IMR-90 (cell line): ENCODE measurements around the gene DCTN5. TPM values are rescaled to one million over a fixed set of nuclear protein-coding genes. Genes with fewer than 3 reads are reported as not detected.

Source experiments
- ATAC-seq: fragments of 200-7000 bp; cut with Tn5 transposase; 2 replicates; pipeline ENCODE4 v1.9.1; 2020; ENCODE audit warnings: low read depth, mild to moderate bottlenecking, moderate library complexity
- BruUV-seq: library from RNA; stranded (reverse); fragments of 400-500 nt; replicated peaks from 2 replicates; lab custom pipeline; 2021; lab: Mats Ljungman, UMichigan
- CTCF ChIA-PET: fragments of 300-600 bp; formaldehyde crosslinking; extraction: SDS; loops from one replicate; lab custom pipeline; 2021; ENCODE audit warnings: antibody characterized with exemption; lab: Yijun Ruan, JAX
- POLR2A ChIA-PET: fragments of 300-600 bp; sonication (Branson Sonifier 250); formaldehyde crosslinking; loops from one replicate; lab custom pipeline; 2022; ENCODE audit warnings: antibody characterized with exemption; ENCODE audit not compliant: unreplicated experiment; lab: Charles Lee
- DNase-seq: peaks from one replicate; pipeline ENCODE4 v3.0.0; 2013
- H2AFZ ChIP-seq: replicated peaks from 2 replicates; pipeline ENCODE3; 2013; ENCODE audit warnings: low read length, mild to moderate bottlenecking; ENCODE audit not compliant: poor library complexity
- H2AK5ac ChIP-seq: 2 replicates; pipeline ENCODE4 v1.6.1; 2013; ENCODE audit warnings: low read depth, low read length, inconsistent platforms
- H2AK9ac ChIP-seq: replicated peaks from 2 replicates; pipeline ENCODE3; 2013; ENCODE audit warnings: mild to moderate bottlenecking, low read depth, low read length, moderate library complexity; ENCODE audit not compliant: poor library complexity
- H2BK120ac ChIP-seq: 2 replicates; pipeline ENCODE4 v1.6.1; 2013; ENCODE audit warnings: low read depth, low read length, inconsistent platforms
- H2BK15ac ChIP-seq: 3 replicates; pipeline ENCODE4 v1.6.1; 2013; ENCODE audit warnings: low read depth, low read length, inconsistent platforms
- H2BK20ac ChIP-seq: 2 replicates; pipeline ENCODE4 v1.6.1; 2013; ENCODE audit warnings: low read depth, mild to moderate bottlenecking, inconsistent platforms, low read length, moderate library complexity
- H2BK5ac ChIP-seq: 2 replicates; pipeline ENCODE4 v1.6.1; 2013; ENCODE audit warnings: mild to moderate bottlenecking, low read depth, low read length, inconsistent platforms; ENCODE audit not compliant: poor library complexity, severe bottlenecking
- H3K14ac ChIP-seq: replicated peaks from 2 replicates; pipeline ENCODE4 v1.6.1; 2013; ENCODE audit warnings: low read depth, low read length, inconsistent platforms
- H3K18ac ChIP-seq: 2 replicates; pipeline ENCODE4 v1.6.1; 2013; ENCODE audit warnings: low read depth, low read length, control low read depth
- H3K23ac ChIP-seq: 2 replicates; pipeline ENCODE4 v1.6.1; 2013; ENCODE audit warnings: low read depth, low read length, inconsistent platforms
- H3K27ac ChIP-seq: 2 replicates; pipeline ENCODE4 v1.5.1; 2013; ENCODE audit warnings: mild to moderate bottlenecking, control low read depth, low read length; ENCODE audit not compliant: insufficient read depth
- H3K27me3 ChIP-seq: 2 replicates; pipeline ENCODE4 v1.6.1; 2013; ENCODE audit warnings: low read length; ENCODE audit not compliant: control insufficient read depth, insufficient read depth
- H3K36me3 ChIP-seq: 2 replicates; pipeline ENCODE4 v1.6.1; 2013; ENCODE audit warnings: low read length, mixed read lengths; ENCODE audit not compliant: control insufficient read depth, insufficient read depth
- H3K4ac ChIP-seq: 2 replicates; pipeline ENCODE4 v1.6.1; 2013; ENCODE audit warnings: low read depth, low read length, inconsistent platforms
- H3K4me1 ChIP-seq: 2 replicates; pipeline ENCODE4 v1.6.1; 2013; ENCODE audit warnings: low read length, mixed read lengths; ENCODE audit not compliant: control insufficient read depth, insufficient read depth
- H3K4me2 ChIP-seq: 2 replicates; pipeline ENCODE4 v1.6.1; 2013; ENCODE audit warnings: low read depth, mild to moderate bottlenecking, control low read depth, low read length, moderate library complexity
- H3K4me3 ChIP-seq: 2 replicates; pipeline ENCODE4 v1.5.1; 2013; ENCODE audit warnings: low read depth, mild to moderate bottlenecking, control low read depth, low read length, moderate library complexity; ENCODE audit not compliant: insufficient read depth
- H3K56ac ChIP-seq: 2 replicates; pipeline ENCODE4 v1.6.1; 2013; ENCODE audit warnings: low read length, inconsistent platforms; ENCODE audit not compliant: insufficient read depth; ENCODE audit errors: extremely low read depth
- H3K79me1 ChIP-seq, 2 experiments: 2 replicates each; pipeline ENCODE4 v1.6.1; 2013; ENCODE audit warnings: low read length in 2 of 2, inconsistent platforms in 1 of 2, low read depth in 1 of 2
- H3K9ac ChIP-seq: 2 replicates; pipeline ENCODE4 v1.6.1; 2013; ENCODE audit warnings: low read depth, low read length, control low read depth
- H3K9me1 ChIP-seq: 2 replicates; pipeline ENCODE4 v1.6.1; 2013; ENCODE audit warnings: low read length, inconsistent platforms; ENCODE audit not compliant: insufficient read depth
- H3K9me3 ChIP-seq: 2 replicates; pipeline ENCODE4 v1.6.1; 2013; ENCODE audit warnings: low read length; ENCODE audit not compliant: control insufficient read depth, insufficient read depth
- H4K20me1 ChIP-seq: 2 replicates; pipeline ENCODE4 v1.6.1; 2013; ENCODE audit warnings: low read length, inconsistent platforms; ENCODE audit not compliant: insufficient read depth
- H4K5ac ChIP-seq: 2 replicates; pipeline ENCODE4 v1.6.1; 2013; ENCODE audit warnings: mild to moderate bottlenecking, low read depth, low read length, control low read depth
- H4K8ac ChIP-seq, 2 experiments: 2 replicates each; pipeline ENCODE4 v1.6.1; 2013; ENCODE audit warnings: low read depth in 2 of 2, low read length in 2 of 2, control low read depth in 1 of 2, inconsistent platforms in 1 of 2
- H4K91ac ChIP-seq: 2 replicates; pipeline ENCODE4 v1.6.1; 2013; ENCODE audit warnings: low read depth, low read length, inconsistent platforms; ENCODE audit not compliant: insufficient read depth
- BHLHE40 ChIP-seq: fragments of 150-350 bp; IDR thresholded peaks from 2 replicates; pipeline ENCODE4 v1.6.1; 2016; ENCODE audit warnings: mild to moderate bottlenecking, low read depth, low read length
- CEBPB ChIP-seq: IDR thresholded peaks from 2 replicates; pipeline ENCODE4 v1.6.1; 2012; ENCODE audit warnings: low read depth, low read length, improper control_type of control experiment
- CHD1 ChIP-seq: IDR thresholded peaks from 2 replicates; pipeline ENCODE4 v1.6.1; 2012; ENCODE audit warnings: low read depth, low read length, improper control_type of control experiment
- CTCF ChIP-seq: conservative IDR thresholded peaks from 2 replicates; pipeline ENCODE4 v1.5.1; 2012; ENCODE audit warnings: mild to moderate bottlenecking, low read depth, low read length, improper control_type of control experiment
- FOS ChIP-seq: fragments of 150-350 bp; IDR thresholded peaks from 2 replicates; pipeline ENCODE4 v1.6.1; 2016; ENCODE audit warnings: low read depth, low read length
- MAFK ChIP-seq: IDR thresholded peaks from 2 replicates; pipeline ENCODE4 v1.6.1; 2012; ENCODE audit warnings: low read depth, low read length, improper control_type of control experiment
- MAZ ChIP-seq: IDR thresholded peaks from 2 replicates; pipeline ENCODE4 v1.6.1; 2012; ENCODE audit warnings: low read depth, mild to moderate bottlenecking, low read length, improper control_type of control experiment, moderate library complexity, borderline replicate concordance
- MXI1 ChIP-seq: IDR thresholded peaks from 2 replicates; pipeline ENCODE4 v1.6.1; 2012; ENCODE audit warnings: low read depth, mild to moderate bottlenecking, low read length, moderate library complexity, borderline replicate concordance
- NFE2L2 ChIP-seq: fragments of 150-350 bp; IDR thresholded peaks from 2 replicates; pipeline ENCODE4 v1.6.1; 2016; ENCODE audit warnings: low read depth, mild to moderate bottlenecking, low read length
- POLR2A ChIP-seq: IDR thresholded peaks from 2 replicates; pipeline ENCODE4 v1.6.1; 2012; ENCODE audit warnings: mild to moderate bottlenecking, low read depth, low read length
- RAD21 ChIP-seq: IDR thresholded peaks from 2 replicates; pipeline ENCODE4 v1.6.1; 2012; ENCODE audit warnings: low read length, improper control_type of control experiment
- RCOR1 ChIP-seq: IDR thresholded peaks from 2 replicates; pipeline ENCODE4 v1.6.1; 2012; ENCODE audit warnings: mild to moderate bottlenecking, low read length, improper control_type of control experiment; ENCODE audit not compliant: insufficient replicate concordance
- RFX5 ChIP-seq: IDR thresholded peaks from 2 replicates; pipeline ENCODE4 v1.8.0; 2012; ENCODE audit warnings: low read depth, mild to moderate bottlenecking, low read length, moderate library complexity
- SMC3 ChIP-seq: fragments of 150-350 bp; IDR thresholded peaks from 2 replicates; pipeline ENCODE4 v1.6.1; 2016; ENCODE audit warnings: low read depth, mild to moderate bottlenecking, antibody characterized with exemption, low read length, moderate library complexity
- USF2 ChIP-seq: fragments of 150-350 bp; IDR thresholded peaks from 2 replicates; pipeline ENCODE4 v1.6.1; 2017; ENCODE audit warnings: mild to moderate bottlenecking, antibody characterized with exemption, low read length, low read depth
- WGBS, 2 experiments: methylation state at CpG; one replicate each; pipeline versions ENCODE4 v1.1.5 to v1.1.7; 2013; ENCODE audit warnings: missing lambda C conversion rate in 2 of 2; ENCODE audit not compliant: insufficient read length in 1 of 2; ENCODE audit errors: extremely low coverage in 2 of 2; 5-methylcytosine and 5-hydroxymethylcytosine counted together
- dilution Hi-C: fragments of 300-500 bp; cut with HindIII; formaldehyde crosslinking; loops from one replicate; pipeline ENCODE4 v1.14.3; 2018; ENCODE audit warnings: low sequenced_read_pairs; ENCODE audit not compliant: unreplicated experiment
- in situ Hi-C: fragments of 300-500 bp; cut with MboI; formaldehyde crosslinking; loops from 3 replicates; pipeline ENCODE4 v1.14.3; 2019; ENCODE audit warnings: low sequenced_read_pairs, inconsistent platforms, mixed read lengths
- intact Hi-C: fragments of 100-400 bp; cut with micrococcal nuclease; formaldehyde crosslinking; loops from 2 replicates; pipeline ENCODE4 v1.10.0; 2022
- polyA plus RNA-seq, 3 experiments: library from polyadenylated mRNA; depleted of rRNA; stranded (reverse); fragments of >200 nt; gene quantifications; 2 replicates each; pipeline ENCODE4 v1.2.3, GENCODE V29; 2012; ENCODE audit warnings: low replicate concordance in 1 of 3
- total RNA-seq: library from RNA; depleted of rRNA; stranded (reverse); fragments of >200 nt; gene quantifications from 2 replicates; pipeline ENCODE4 v1.2.3, GENCODE V29; 2012
- TF ChIP-seq, protein P1 (sequence below): fragments of 150-350 bp; IDR thresholded peaks from 2 replicates; pipeline ENCODE4 v1.6.1; 2016; ENCODE audit warnings: low read depth, mild to moderate bottlenecking, low read length, moderate library complexity, borderline replicate concordance

Gene DCTN5
- total and polyA plus RNA-seq, 2 of the 4 experiments (the other 2 are of a cell fraction): 49.6 to 111 TPM

GRCh38 chr16:23702951-23703350 is 61.7 kb downstream of the DCTN5 start:
- no peak overlapping the region for H3K14ac ChIP-seq
- TF ChIP-seq RFX5 (no peak), MAFK (no peak), NFE2L2 (no peak), CHD1 (no peak), CTCF (no peak), USF2 (no peak), FOS (no peak), RCOR1 (no peak), CEBPB (no peak), POLR2A (no peak), SMC3 (no peak), MAZ (no peak), RAD21 (no peak), MXI1 (no peak), BHLHE40 (no peak)
- TF ChIP-seq, protein P1, sequence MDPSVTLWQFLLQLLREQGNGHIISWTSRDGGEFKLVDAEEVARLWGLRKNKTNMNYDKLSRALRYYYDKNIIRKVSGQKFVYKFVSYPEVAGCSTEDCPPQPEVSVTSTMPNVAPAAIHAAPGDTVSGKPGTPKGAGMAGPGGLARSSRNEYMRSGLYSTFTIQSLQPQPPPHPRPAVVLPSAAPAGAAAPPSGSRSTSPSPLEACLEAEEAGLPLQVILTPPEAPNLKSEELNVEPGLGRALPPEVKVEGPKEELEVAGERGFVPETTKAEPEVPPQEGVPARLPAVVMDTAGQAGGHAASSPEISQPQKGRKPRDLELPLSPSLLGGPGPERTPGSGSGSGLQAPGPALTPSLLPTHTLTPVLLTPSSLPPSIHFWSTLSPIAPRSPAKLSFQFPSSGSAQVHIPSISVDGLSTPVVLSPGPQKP: no peak
- 30% methylated on average over 1 of the region's 2 CpGs; no CpG with 5 or more reads in 1 of the 2 experiments for WGBS, 2 experiments
- H3K18ac ChIP-seq: no peak overlapping the region
- no peaks in the 10 kb centered on the region; the same call in 1 of the 2 replicates for H3K27me3 ChIP-seq
- in situ Hi-C loops (no loop called here), intact Hi-C loops (no loop called here), dilution Hi-C loops (no loop called here)
- H3K9me1 ChIP-seq: no peaks in the 10 kb centered on the region
- no peaks in the 10 kb centered on the region for H3K79me1 ChIP-seq
- no peak overlapping the region for H4K91ac ChIP-seq
- DNase-seq (no peak), ATAC-seq (no peak)
- CTCF ChIA-PET: no interaction called here
- H2AK5ac ChIP-seq: no peak overlapping the region
- no peak overlapping the region for H3K4ac ChIP-seq
- 0 out of 2 replicates have a peak, but pooled peaks cover 2% of the 10 kb centered on the region for H3K9me3 ChIP-seq
- H2BK15ac ChIP-seq: no peak overlapping the region
- no peak overlapping the region for H4K8ac ChIP-seq
- H3K56ac ChIP-seq: no peak overlapping the region
- H3K4me1 ChIP-seq: peaks cover 1% of the 10 kb centered on the region; the same call in 1 of the 2 replicates
- no peak overlapping the region for H4K5ac ChIP-seq
- no peak overlapping the region for H3K23ac ChIP-seq
- H2BK120ac ChIP-seq: no peak overlapping the region
- H3K36me3 ChIP-seq: no peaks in the 10 kb centered on the region
- H2BK20ac ChIP-seq: no peak overlapping the region
- no peak overlapping the region for H3K4me3 ChIP-seq
- H2AFZ ChIP-seq: no peak overlapping the region
- H2AK9ac ChIP-seq: no peak overlapping the region
- no TSS peak for BruUV-seq
- H4K20me1 ChIP-seq: no peaks in the 10 kb centered on the region
- H3K9ac ChIP-seq: no peak overlapping the region
- H2BK5ac ChIP-seq: no peak overlapping the region
- POLR2A ChIA-PET: no interaction called here
- H3K4me2 ChIP-seq: no peak overlapping the region
- H3K27ac ChIP-seq: no peak overlapping the region
